T follicular helper cell (primary cell): ENCODE results near the gene SCRT2.
A peak's percentile ranks its signal among the peaks of the same experiment; 100 is the strongest.
"Not testable (repeated sequence)": the region's sequence is repeated elsewhere in the genome, so short reads cannot be mapped to it uniquely, and the experiment has no call there.

Source experiments
- DNase-seq: peaks from one replicate; pipeline ENCODE4 v3.0.0-alpha.2; 2020; ENCODE audit warnings: low read depth
- total RNA-seq, 2 experiments: gene quantifications; one replicate each; lab custom pipeline; 2026; lab: John Stamatoyannopoulos, UW

Gene SCRT2
- total RNA-seq = 0 reads per million in 2 experiments

- DNase-seq = peak; percentile 48
These were observed at the start of gene SCRT2 for GRCh38 chr20:675453-676314. SCRT2 (minus strand) TSS chr20:675802; CDS start chr20:675601, 201 bp downstream.

- not testable (repeated sequence) for DNase-seq
These were observed 49.2 kb upstream of the SCRT2 start for GRCh38 chr20:724797-725196.

- DNase-seq = no peak
These were observed 48.2 kb upstream of the SCRT2 start for GRCh38 chr20:723756-724155.

- DNase-seq = no peak
These were observed 47.4 kb upstream of the SCRT2 start for GRCh38 chr20:722822-723644.

- DNase-seq = no peak
These were observed 46.3 kb upstream of the SCRT2 start for GRCh38 chr20:721876-722275.

GRCh38 chr20:719816-720215 lies 44.2 kb upstream of the SCRT2 start:
- DNase-seq = no peak

- no peak for DNase-seq
These were observed 43.5 kb upstream of the SCRT2 start for GRCh38 chr20:719068-719467.

GRCh38 chr20:717832-718231 lies 42.2 kb upstream of the SCRT2 start:
- no peak for DNase-seq

- DNase-seq = no peak
These were observed 41.7 kb upstream of the SCRT2 start for GRCh38 chr20:717271-717670.

- no peak for DNase-seq
These were observed 38.9 kb upstream of the SCRT2 start for GRCh38 chr20:714453-714852.

GRCh38 chr20:711576-711975 lies 36.0 kb upstream of the SCRT2 start:
- no peak for DNase-seq

- no peak for DNase-seq
These were observed 35.3 kb upstream of the SCRT2 start for GRCh38 chr20:710780-711450.

- no peak for DNase-seq
These were observed 34.6 kb upstream of the SCRT2 start for GRCh38 chr20:709991-710779.

GRCh38 chr20:709423-709822 lies 33.8 kb upstream of the SCRT2 start:
- DNase-seq = no peak

- no peak for DNase-seq
These were observed 33.4 kb upstream of the SCRT2 start for GRCh38 chr20:708956-709355.

- DNase-seq = no peak
These were observed 32.0 kb upstream of the SCRT2 start for GRCh38 chr20:707451-708110.

GRCh38 chr20:706366-706885 lies 30.8 kb upstream of the SCRT2 start:
- no peak for DNase-seq

GRCh38 chr20:704726-705125 lies 29.1 kb upstream of the SCRT2 start:
- no peak for DNase-seq

GRCh38 chr20:703426-703825 lies 27.8 kb upstream of the SCRT2 start:
- DNase-seq = no peak

GRCh38 chr20:703006-703405 lies 27.4 kb upstream of the SCRT2 start:
- DNase-seq = no peak
